SK-N-SH (cell line): ENCODE results near the gene STRN3. TPM values are rescaled to one million over a fixed set of nuclear protein-coding genes. Genes with fewer than 3 reads are reported as not detected.

Source experiments
- CTCF ChIA-PET: fragments of 300-600, 350-600 bp; formaldehyde crosslinking; extraction: SDS; loops from one replicate; lab custom pipeline; 2021; lab: Yijun Ruan, JAX
- POLR2A ChIA-PET: fragments of 350-600 bp; sonication (Branson Sonifier 250); formaldehyde crosslinking; extraction: SDS; loops from one replicate; lab custom pipeline; 2020; ENCODE audit warnings: antibody characterized with exemption, inconsistent platforms; lab: Yijun Ruan, JAX
- DNase-seq: peaks from one replicate; pipeline ENCODE4 v3.0.0; 2012
- H2AFZ ChIP-seq: fragments of 200-600 bp; sonication (generic); 2 replicates; pipeline ENCODE4 v1.8.1; 2016; ENCODE audit warnings: antibody characterized with exemption, mild to moderate bottlenecking, low read depth
- H3F3A ChIP-seq: fragments of 200-600 bp; sonication (generic); replicated peaks from 2 replicates; pipeline ENCODE3; 2016; ENCODE audit warnings: antibody characterized with exemption, mild to moderate bottlenecking; ENCODE audit not compliant: insufficient read depth
- H3K27ac ChIP-seq, 2 experiments: fragments of 200-500 bp in 1 of 2; fragments of 200-600 bp in 1 of 2; sonication (Bioruptor generic) in 1 of 2; sonication (generic), shearing (Covaris generic) in 1 of 2; 2 replicates each; pipeline versions ENCODE4 v1.5.1 to v1.6.1; 2014 to 2016; ENCODE audit warnings: low read depth in 2 of 2, inconsistent platforms in 1 of 2, low read length in 1 of 2, mild to moderate bottlenecking in 1 of 2, mixed read lengths in 1 of 2
- H3K27me3 ChIP-seq: fragments of 200-600 bp; sonication (generic), shearing (Covaris generic); 2 replicates; pipeline ENCODE4 v1.6.1; 2016; ENCODE audit warnings: mixed run types; ENCODE audit not compliant: insufficient read depth
- H3K36me3 ChIP-seq, 2 experiments: fragments of 200-500 bp in 1 of 2; fragments of 200-600 bp in 1 of 2; sonication (Bioruptor generic) in 1 of 2; sonication (generic) in 1 of 2; replicated peaks in 1 of 2; 2 replicates each; pipeline versions ENCODE3 to v1.5.1; 2014 to 2016; ENCODE audit warnings: low read length in 1 of 2, mild to moderate bottlenecking in 1 of 2; ENCODE audit not compliant: insufficient read depth in 2 of 2, control insufficient read depth in 1 of 2
- H3K4me1 ChIP-seq, 2 experiments: fragments of 200-500 bp in 1 of 2; fragments of 200-600 bp in 1 of 2; sonication (Bioruptor generic) in 1 of 2; sonication (generic), shearing (Covaris generic) in 1 of 2; 2 replicates each; pipeline versions ENCODE4 v1.5.1 to v1.6.1; 2014 to 2016; ENCODE audit warnings: low read depth in 1 of 2, low read length in 1 of 2, mixed run types in 1 of 2; ENCODE audit not compliant: insufficient read depth in 2 of 2, control insufficient read depth in 1 of 2
- H3K4me2 ChIP-seq: fragments of 200-600 bp; sonication (generic), shearing (Covaris generic); 2 replicates; pipeline ENCODE4 v1.6.1; 2017; ENCODE audit warnings: mixed run types
- H3K4me3 ChIP-seq, 2 experiments: fragments of 200-500 bp in 1 of 2; fragments of 200-600 bp in 1 of 2; sonication (Bioruptor generic) in 1 of 2; sonication (generic), shearing (Covaris generic) in 1 of 2; 2 replicates each; pipeline versions ENCODE4 v1.5.1 to v1.8.1; 2014 to 2016; ENCODE audit warnings: low read depth in 2 of 2, inconsistent platforms in 1 of 2, low read length in 1 of 2, mild to moderate bottlenecking in 1 of 2, mixed read lengths in 1 of 2, moderate library complexity in 1 of 2
- H3K79me2 ChIP-seq: fragments of 200-600 bp; sonication (generic); 2 replicates; pipeline ENCODE4 v1.8.1; 2017; ENCODE audit warnings: mild to moderate bottlenecking; ENCODE audit not compliant: insufficient read depth
- H3K9ac ChIP-seq: fragments of 200-600 bp; sonication (generic); 2 replicates; pipeline ENCODE4 v1.6.1; 2017; ENCODE audit warnings: mixed run types
- H3K9me2 ChIP-seq: fragments of 200-600 bp; sonication (generic); 2 replicates; pipeline ENCODE4 v1.6.1; 2017; ENCODE audit warnings: mixed run types
- H3K9me3 ChIP-seq: fragments of 200-600 bp; sonication (generic); 2 replicates; pipeline ENCODE4 v1.6.1; 2017; ENCODE audit warnings: mixed run types, mild to moderate bottlenecking, moderate library complexity
- H4K20me1 ChIP-seq: fragments of 200-600 bp; sonication (generic); 2 replicates; pipeline ENCODE4 v1.6.1; 2017; ENCODE audit warnings: mild to moderate bottlenecking, mixed run types; ENCODE audit not compliant: insufficient read depth
- FOXJ3 ChIP-seq: sonication (generic); formaldehyde crosslinking; IDR thresholded peaks from 2 replicates; pipeline ENCODE4 v1.5.1; 2020; ENCODE audit warnings: mild to moderate bottlenecking, missing genetic modification reagents
- FOXM1 ChIP-seq: IDR thresholded peaks from 2 replicates; pipeline ENCODE4 v1.4.0; 2012; ENCODE audit warnings: low read depth, mild to moderate bottlenecking
- GATA2 ChIP-seq: sonication (generic); formaldehyde crosslinking; IDR thresholded peaks from 2 replicates; pipeline ENCODE4 v1.5.0; 2020; ENCODE audit warnings: mild to moderate bottlenecking, missing genetic modification reagents
- JUND ChIP-seq: IDR thresholded peaks from 2 replicates; pipeline ENCODE4 v1.4.0; 2012
- MXI1 ChIP-seq: IDR thresholded peaks from 2 replicates; pipeline ENCODE4 v1.6.1; 2012; ENCODE audit warnings: mild to moderate bottlenecking, low read depth, low read length, improper control_type of control experiment
- NRF1 ChIP-seq: IDR thresholded peaks from 2 replicates; pipeline ENCODE4 v1.6.1; 2012; ENCODE audit warnings: low read depth, mild to moderate bottlenecking, low read length
- RCOR1 ChIP-seq: fragments of 150-350 bp; IDR thresholded peaks from 2 replicates; pipeline ENCODE4 v1.6.1; 2017; ENCODE audit warnings: antibody characterized with exemption, low read length
- TAF1 ChIP-seq: IDR thresholded peaks from 2 replicates; pipeline ENCODE4 v1.6.1; 2012; ENCODE audit warnings: low read depth, mild to moderate bottlenecking, low read length, moderate library complexity, borderline replicate concordance
- TCF12 ChIP-seq: IDR thresholded peaks from 2 replicates; pipeline ENCODE4 v1.4.0; 2012
- TEAD4 ChIP-seq: IDR thresholded peaks from 2 replicates; pipeline ENCODE4 v1.4.0; 2012; ENCODE audit warnings: mild to moderate bottlenecking, borderline replicate concordance; ENCODE audit not compliant: insufficient read depth
- WGBS: methylation state at CpG from one replicate; pipeline ENCODE4 v1.1.6; 2017; ENCODE audit warnings: low lambda C conversion rate; 5-methylcytosine and 5-hydroxymethylcytosine counted together
- polyA plus RNA-seq, 3 experiments: library from polyadenylated mRNA; depleted of rRNA; stranded (reverse); fragments of >200 nt; gene quantifications; 2 replicates each; pipeline ENCODE4 v1.2.3, GENCODE V29; 2012
- TF ChIP-seq, protein P1 (sequence below): IDR thresholded peaks from 2 replicates; pipeline ENCODE4 v1.4.0; 2012; ENCODE audit warnings: low read depth, borderline replicate concordance
- TF ChIP-seq, protein P2 (sequence below): fragments of 200-600 bp; sonication (generic); IDR thresholded peaks from 2 replicates; pipeline ENCODE4 v1.6.1; 2017; ENCODE audit warnings: antibody characterized with exemption, mild to moderate bottlenecking, moderate library complexity
- TF ChIP-seq, protein P3 (sequence below): fragments of 150-350 bp; IDR thresholded peaks from 2 replicates; pipeline ENCODE4 v1.6.1; 2017; ENCODE audit warnings: antibody characterized with exemption, low read length, low read depth, borderline replicate concordance
- TF ChIP-seq, protein P4 (sequence below): IDR thresholded peaks from 2 replicates; pipeline ENCODE4 v1.4.0; 2012; ENCODE audit warnings: low read depth, borderline replicate concordance

STRN3 gene
- polyA plus RNA-seq, 1 of the 3 experiments (the other 2 are of a cell fraction): 7.2 TPM

- H3F3A ChIP-seq: peaks cover 1% of the 10 kb centered on the region
- POLR2A ChIA-PET: no interaction called here
- H3K4me1 ChIP-seq: no peaks in the 10 kb centered on the region
- CTCF ChIA-PET: no interaction called here
- H3K27ac ChIP-seq: no peak overlapping the region
- no peaks in the 10 kb centered on the region for H3K9me2 ChIP-seq
- 100% methylated on average over 2 of the region's 2 CpGs for WGBS
- H4K20me1 ChIP-seq: no peaks in the 10 kb centered on the region
- no peaks in the 10 kb centered on the region for H3K9me3 ChIP-seq
- TF ChIP-seq TEAD4 (no peak), JUND (no peak), TCF12 (no peak), GATA2 (CRISPR knock-in tag) (no peak), FOXJ3 (CRISPR knock-in tag) (no peak), RCOR1 (no peak), TAF1 (no peak), MXI1 (no peak), NRF1 (no peak), FOXM1 (no peak)
- TF ChIP-seq, protein P1, sequence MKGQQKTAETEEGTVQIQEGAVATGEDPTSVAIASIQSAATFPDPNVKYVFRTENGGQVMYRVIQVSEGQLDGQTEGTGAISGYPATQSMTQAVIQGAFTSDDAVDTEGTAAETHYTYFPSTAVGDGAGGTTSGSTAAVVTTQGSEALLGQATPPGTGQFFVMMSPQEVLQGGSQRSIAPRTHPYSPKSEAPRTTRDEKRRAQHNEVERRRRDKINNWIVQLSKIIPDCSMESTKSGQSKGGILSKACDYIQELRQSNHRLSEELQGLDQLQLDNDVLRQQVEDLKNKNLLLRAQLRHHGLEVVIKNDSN: no peak
- TF ChIP-seq, protein P2, sequence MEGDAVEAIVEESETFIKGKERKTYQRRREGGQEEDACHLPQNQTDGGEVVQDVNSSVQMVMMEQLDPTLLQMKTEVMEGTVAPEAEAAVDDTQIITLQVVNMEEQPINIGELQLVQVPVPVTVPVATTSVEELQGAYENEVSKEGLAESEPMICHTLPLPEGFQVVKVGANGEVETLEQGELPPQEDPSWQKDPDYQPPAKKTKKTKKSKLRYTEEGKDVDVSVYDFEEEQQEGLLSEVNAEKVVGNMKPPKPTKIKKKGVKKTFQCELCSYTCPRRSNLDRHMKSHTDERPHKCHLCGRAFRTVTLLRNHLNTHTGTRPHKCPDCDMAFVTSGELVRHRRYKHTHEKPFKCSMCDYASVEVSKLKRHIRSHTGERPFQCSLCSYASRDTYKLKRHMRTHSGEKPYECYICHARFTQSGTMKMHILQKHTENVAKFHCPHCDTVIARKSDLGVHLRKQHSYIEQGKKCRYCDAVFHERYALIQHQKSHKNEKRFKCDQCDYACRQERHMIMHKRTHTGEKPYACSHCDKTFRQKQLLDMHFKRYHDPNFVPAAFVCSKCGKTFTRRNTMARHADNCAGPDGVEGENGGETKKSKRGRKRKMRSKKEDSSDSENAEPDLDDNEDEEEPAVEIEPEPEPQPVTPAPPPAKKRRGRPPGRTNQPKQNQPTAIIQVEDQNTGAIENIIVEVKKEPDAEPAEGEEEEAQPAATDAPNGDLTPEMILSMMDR: no peak
- TF ChIP-seq, protein P3, sequence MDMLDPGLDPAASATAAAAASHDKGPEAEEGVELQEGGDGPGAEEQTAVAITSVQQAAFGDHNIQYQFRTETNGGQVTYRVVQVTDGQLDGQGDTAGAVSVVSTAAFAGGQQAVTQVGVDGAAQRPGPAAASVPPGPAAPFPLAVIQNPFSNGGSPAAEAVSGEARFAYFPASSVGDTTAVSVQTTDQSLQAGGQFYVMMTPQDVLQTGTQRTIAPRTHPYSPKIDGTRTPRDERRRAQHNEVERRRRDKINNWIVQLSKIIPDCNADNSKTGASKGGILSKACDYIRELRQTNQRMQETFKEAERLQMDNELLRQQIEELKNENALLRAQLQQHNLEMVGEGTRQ: no peak
- TF ChIP-seq, protein P4, sequence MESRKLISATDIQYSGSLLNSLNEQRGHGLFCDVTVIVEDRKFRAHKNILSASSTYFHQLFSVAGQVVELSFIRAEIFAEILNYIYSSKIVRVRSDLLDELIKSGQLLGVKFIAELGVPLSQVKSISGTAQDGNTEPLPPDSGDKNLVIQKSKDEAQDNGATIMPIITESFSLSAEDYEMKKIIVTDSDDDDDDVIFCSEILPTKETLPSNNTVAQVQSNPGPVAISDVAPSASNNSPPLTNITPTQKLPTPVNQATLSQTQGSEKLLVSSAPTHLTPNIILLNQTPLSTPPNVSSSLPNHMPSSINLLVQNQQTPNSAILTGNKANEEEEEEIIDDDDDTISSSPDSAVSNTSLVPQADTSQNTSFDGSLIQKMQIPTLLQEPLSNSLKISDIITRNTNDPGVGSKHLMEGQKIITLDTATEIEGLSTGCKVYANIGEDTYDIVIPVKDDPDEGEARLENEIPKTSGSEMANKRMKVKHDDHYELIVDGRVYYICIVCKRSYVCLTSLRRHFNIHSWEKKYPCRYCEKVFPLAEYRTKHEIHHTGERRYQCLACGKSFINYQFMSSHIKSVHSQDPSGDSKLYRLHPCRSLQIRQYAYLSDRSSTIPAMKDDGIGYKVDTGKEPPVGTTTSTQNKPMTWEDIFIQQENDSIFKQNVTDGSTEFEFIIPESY: no peak
- H2AFZ ChIP-seq: no peak overlapping the region
- H3K4me3 ChIP-seq: no peak overlapping the region
- no peak overlapping the region for H3K9ac ChIP-seq
- H3K79me2 ChIP-seq: peaks cover 41% of the 10 kb centered on the region
- no peak for DNase-seq
- H3K36me3 ChIP-seq: peaks cover 46 to 89% of the 10 kb centered on the region in 2 experiments
- no peak overlapping the region for H3K4me2 ChIP-seq
- no peaks in the 10 kb centered on the region for H3K27me3 ChIP-seq
Observed at GRCh38 chr14:30949651-30950050, 76.5 kb downstream of the STRN3 start.
